ENCODE data around the gene EMP2.
"Not testable (repeated sequence)": the region's sequence is repeated elsewhere in the genome, so short reads cannot be mapped to it uniquely, and the experiment has no call there.

EMP2 gene

GRCh38 chr16:10511829-10512228 lies 68.6 kb downstream of the EMP2 start:
- Histone ChIP-seq H3K4me3 (IDR thresholded peaks at IDR 0.05; ENCODE audit: insufficient read depth, low read depth, low read length) (no peak overlapping the region), H3K4me1 (ENCODE audit: low read depth, poor library complexity, severe bottlenecking) (peaks cover 40% of the 10 kb centered on the region), H3K79me2 (ENCODE audit: insufficient read depth, low read depth) (no peaks in the 10 kb centered on the region), H3K4me2 (peak overlapping the region; percentile 38; the same call in 1 of the 2 replicates), H3K9ac (no peak overlapping the region), H2AFZ (ENCODE audit: low read depth) (0 out of 2 replicates have a peak overlapping the region, but pooled peaks have one; percentile 6), H3K27me3 (ENCODE audit: insufficient read depth, low read depth) (no peaks in the 10 kb centered on the region), H3K27ac (no peak overlapping the region; the same call in 1 of the 2 replicates), H4K20me1 (ENCODE audit: insufficient read depth) (no peaks in the 10 kb centered on the region), H3K36me3 (ENCODE audit: insufficient read depth) (no peaks in the 10 kb centered on the region)
- TF ChIP-seq CTCF (conservative IDR thresholded peaks at IDR 0.05; ENCODE audit: low read depth, low read length) = no peak

- Histone ChIP-seq H3K9ac (no peak overlapping the region), H3K4me2 (no peak overlapping the region), H3K27ac (no peak overlapping the region), H4K20me1 (ENCODE audit: insufficient read depth) (no peaks in the 10 kb centered on the region), H3K36me3 (ENCODE audit: insufficient read depth) (no peaks in the 10 kb centered on the region), H3K27me3 (ENCODE audit: insufficient read depth, low read depth) (no peaks in the 10 kb centered on the region), H3K4me3 (IDR thresholded peaks at IDR 0.05; ENCODE audit: insufficient read depth, low read depth, low read length) (no peak overlapping the region), H2AFZ (ENCODE audit: low read depth) (no peak overlapping the region), H3K79me2 (ENCODE audit: insufficient read depth, low read depth) (no peaks in the 10 kb centered on the region), H3K4me1 (ENCODE audit: low read depth, poor library complexity, severe bottlenecking) (peaks cover 35% of the 10 kb centered on the region)
- TF ChIP-seq CTCF (conservative IDR thresholded peaks at IDR 0.05; ENCODE audit: low read depth, low read length) = no peak
Observed at GRCh38 chr16:10510279-10510678, 70.1 kb downstream of the EMP2 start.

GRCh38 chr16:10509534-10510025 lies 70.8 kb downstream of the EMP2 start:
- Histone ChIP-seq H3K36me3 (ENCODE audit: insufficient read depth) (no peaks in the 10 kb centered on the region), H3K79me2 (ENCODE audit: insufficient read depth, low read depth) (no peaks in the 10 kb centered on the region), H3K9ac (no peak overlapping the region), H3K4me1 (ENCODE audit: low read depth, poor library complexity, severe bottlenecking) (peaks cover 28% of the 10 kb centered on the region), H3K27me3 (ENCODE audit: insufficient read depth, low read depth) (no peaks in the 10 kb centered on the region), H3K4me2 (no peak overlapping the region), H3K4me3 (IDR thresholded peaks at IDR 0.05; ENCODE audit: insufficient read depth, low read depth, low read length) (no peak overlapping the region), H4K20me1 (ENCODE audit: insufficient read depth) (no peaks in the 10 kb centered on the region), H3K27ac (no peak overlapping the region), H2AFZ (ENCODE audit: low read depth) (no peak overlapping the region)
- peak; percentile 96 for TF ChIP-seq CTCF (conservative IDR thresholded peaks at IDR 0.05; ENCODE audit: low read depth, low read length)

- not testable (repeated sequence) for H3K27me3 ChIP-seq (ENCODE audit: insufficient read depth, low read depth); H3K4me3 ChIP-seq (IDR thresholded peaks at IDR 0.05; ENCODE audit: insufficient read depth, low read depth, low read length); H3K9ac ChIP-seq; H2AFZ ChIP-seq (ENCODE audit: low read depth); H3K79me2 ChIP-seq (ENCODE audit: insufficient read depth, low read depth); H3K36me3 ChIP-seq (ENCODE audit: insufficient read depth); H4K20me1 ChIP-seq (ENCODE audit: insufficient read depth); H3K4me2 ChIP-seq; H3K27ac ChIP-seq
- peaks cover 12% of the 10 kb centered on the region for H3K4me1 ChIP-seq (ENCODE audit: low read depth, poor library complexity, severe bottlenecking)
Observed at GRCh38 chr16:10505286-10505685, 75.1 kb downstream of the EMP2 start.

- no peak overlapping the region for H2AFZ ChIP-seq (ENCODE audit: low read depth)
- H3K36me3 ChIP-seq (ENCODE audit: insufficient read depth) = no peaks in the 10 kb centered on the region
- H3K4me2 ChIP-seq = no peak overlapping the region
- no peaks in the 10 kb centered on the region for H4K20me1 ChIP-seq (ENCODE audit: insufficient read depth)
- no peak overlapping the region for H3K9ac ChIP-seq
- H3K4me3 ChIP-seq (IDR thresholded peaks at IDR 0.05; ENCODE audit: insufficient read depth, low read depth, low read length) = no peak overlapping the region
- peaks cover 8% of the 10 kb centered on the region for H3K4me1 ChIP-seq (ENCODE audit: low read depth, poor library complexity, severe bottlenecking)
- no peak overlapping the region for H3K27ac ChIP-seq
- no peaks in the 10 kb centered on the region for H3K27me3 ChIP-seq (ENCODE audit: insufficient read depth, low read depth)
- TF ChIP-seq CTCF (conservative IDR thresholded peaks at IDR 0.05; ENCODE audit: low read depth, low read length) = no peak
- no peaks in the 10 kb centered on the region for H3K79me2 ChIP-seq (ENCODE audit: insufficient read depth, low read depth)
Observed at GRCh38 chr16:10504404-10504885, 76.0 kb downstream of the EMP2 start.

All from KMS-11 (cell line).